Esophagus squamous epithelium (tissue), 5 donors: Measurements from ENCODE around the gene SMIM38. TPM values are rescaled to one million over a fixed set of nuclear protein-coding genes. Genes with fewer than 3 reads are reported as not detected.

ENCODE experiments used
- DNase-seq: peaks from one replicate; lab custom pipeline; 2025; lab: John Stamatoyannopoulos, UW
- H3K27ac ChIP-seq, 4 donors: fragments of 200-600 bp; sonication (generic); one replicate each; pipeline ENCODE4 v1.5.1; 2016 to 2019; ENCODE audit warnings: mild to moderate bottlenecking in 1 of 4
- H3K27me3 ChIP-seq, 4 donors: fragments of 200-600 bp; sonication (generic); 1 replicate in 3 of 4; 2 replicates in 1 of 4; pipeline versions ENCODE4 v1.5.1 to v1.6.0; 2017 to 2021; ENCODE audit warnings: antibody characterized with exemption in 1 of 4
- H3K36me3 ChIP-seq, 3 donors: fragments of 200-600 bp; sonication (generic); one replicate each; pipeline ENCODE4 v1.5.1; 2016 to 2019
- H3K4me1 ChIP-seq, 3 donors: fragments of 200-600 bp; sonication (generic); one replicate each; pipeline ENCODE4 v1.5.1; 2017 to 2019
- H3K4me3 ChIP-seq, 4 donors: fragments of 200-600 bp; sonication (generic); 1 replicate in 3 of 4; 2 replicates in 1 of 4; pipeline ENCODE4 v1.5.1; 2016 to 2019; ENCODE audit warnings: mild to moderate bottlenecking in 2 of 4, moderate library complexity in 1 of 4
- H3K9me3 ChIP-seq, 3 donors: fragments of 200-600 bp; sonication (generic); one replicate each; pipeline ENCODE4 v1.5.1; 2016 to 2019
- POLR2A ChIP-seq, 4 donors: fragments of 450-650 bp; IDR thresholded peaks; one replicate each; pipeline ENCODE4 v1.6.1; 2017; ENCODE audit warnings: antibody characterized with exemption in 4 of 4, mild to moderate bottlenecking in 4 of 4, moderate library complexity in 3 of 4
- whole genome bisulfite sequencing, 2 donors: methylation state at CpG; one replicate each; pipeline ENCODE4 v1.1.5; 2018; 5-methylcytosine and 5-hydroxymethylcytosine counted together
- intact Hi-C: fragments of 100-400 bp; cut with DNase I; formaldehyde crosslinking; loops from one replicate; pipeline ENCODE4 v1.15.0; 2022
- total RNA-seq, 4 donors: library from RNA; depleted of rRNA; stranded (reverse); fragments of >200 nt; gene quantifications; one replicate each; pipeline ENCODE4 v1.1.0, GENCODE V29; 2016
- TF ChIP-seq, protein P1 (sequence below), 6 experiments: fragments of 450-650 bp in 4 of 6; fragments of 200-600 bp in 2 of 6; sonication (generic) in 2 of 6; IDR thresholded peaks; one replicate each; pipeline ENCODE4 v1.5.1; 2016 to 2019; ENCODE audit warnings: antibody characterized with exemption in 6 of 6, mild to moderate bottlenecking in 4 of 6, moderate library complexity in 4 of 6
- donor health status: DM: yes; HTN: yes; CAD: no.

The SMIM38 gene
- total RNA-seq, 4 donors from 2014 or later, result 0.15 to 0.19 TPM; not detected in 2

DNA sequence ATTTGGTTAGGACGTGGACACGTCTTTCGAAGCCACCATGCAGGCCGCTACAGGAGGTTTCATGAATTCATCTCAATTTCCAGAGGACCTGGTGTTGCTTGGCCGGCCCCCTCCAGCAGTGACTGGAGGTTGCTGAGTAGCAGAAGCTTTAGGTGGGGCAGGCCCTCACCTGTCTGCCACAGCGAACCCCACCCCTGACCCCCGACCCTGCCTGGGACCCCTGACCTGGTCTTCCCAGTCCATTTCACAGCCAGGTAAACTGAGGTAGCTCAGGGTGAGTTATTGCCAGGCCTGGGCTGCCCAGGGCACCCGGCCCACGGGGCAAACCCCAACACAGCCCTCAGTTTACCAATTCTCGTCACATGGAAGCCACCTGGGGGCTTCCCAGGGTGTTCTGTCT lies 39.1 kb upstream of the SMIM38 start:
- H3K9me3 ChIP-seq, result peaks cover 0 to 7% (median 0%) of the 10 kb centered on the region in 3 donors
- no peak for DNase-seq
- H3K36me3 ChIP-seq, result no peaks in the 10 kb centered on the region
- intact Hi-C loops, result no loop called here
- H3K27ac ChIP-seq, result no peak overlapping the region
- whole genome bisulfite sequencing, 2 donors, result 94% methylated on average over 3 of the region's 10 CpGs; no CpG with 5 or more reads in 1 of the 2 donors
- H3K4me3 ChIP-seq, result no peak overlapping the region
- TF ChIP-seq, protein P1, sequence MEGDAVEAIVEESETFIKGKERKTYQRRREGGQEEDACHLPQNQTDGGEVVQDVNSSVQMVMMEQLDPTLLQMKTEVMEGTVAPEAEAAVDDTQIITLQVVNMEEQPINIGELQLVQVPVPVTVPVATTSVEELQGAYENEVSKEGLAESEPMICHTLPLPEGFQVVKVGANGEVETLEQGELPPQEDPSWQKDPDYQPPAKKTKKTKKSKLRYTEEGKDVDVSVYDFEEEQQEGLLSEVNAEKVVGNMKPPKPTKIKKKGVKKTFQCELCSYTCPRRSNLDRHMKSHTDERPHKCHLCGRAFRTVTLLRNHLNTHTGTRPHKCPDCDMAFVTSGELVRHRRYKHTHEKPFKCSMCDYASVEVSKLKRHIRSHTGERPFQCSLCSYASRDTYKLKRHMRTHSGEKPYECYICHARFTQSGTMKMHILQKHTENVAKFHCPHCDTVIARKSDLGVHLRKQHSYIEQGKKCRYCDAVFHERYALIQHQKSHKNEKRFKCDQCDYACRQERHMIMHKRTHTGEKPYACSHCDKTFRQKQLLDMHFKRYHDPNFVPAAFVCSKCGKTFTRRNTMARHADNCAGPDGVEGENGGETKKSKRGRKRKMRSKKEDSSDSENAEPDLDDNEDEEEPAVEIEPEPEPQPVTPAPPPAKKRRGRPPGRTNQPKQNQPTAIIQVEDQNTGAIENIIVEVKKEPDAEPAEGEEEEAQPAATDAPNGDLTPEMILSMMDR (IDR thresholded peaks at IDR 0.05), result no peak
- TF ChIP-seq POLR2A (IDR thresholded peaks at IDR 0.05), result no peak
- H3K4me1 ChIP-seq, result peaks cover 3 to 24% (median 7%) of the 10 kb centered on the region in 3 donors
- H3K27me3 ChIP-seq, result no peaks in the 10 kb centered on the region

DNA sequence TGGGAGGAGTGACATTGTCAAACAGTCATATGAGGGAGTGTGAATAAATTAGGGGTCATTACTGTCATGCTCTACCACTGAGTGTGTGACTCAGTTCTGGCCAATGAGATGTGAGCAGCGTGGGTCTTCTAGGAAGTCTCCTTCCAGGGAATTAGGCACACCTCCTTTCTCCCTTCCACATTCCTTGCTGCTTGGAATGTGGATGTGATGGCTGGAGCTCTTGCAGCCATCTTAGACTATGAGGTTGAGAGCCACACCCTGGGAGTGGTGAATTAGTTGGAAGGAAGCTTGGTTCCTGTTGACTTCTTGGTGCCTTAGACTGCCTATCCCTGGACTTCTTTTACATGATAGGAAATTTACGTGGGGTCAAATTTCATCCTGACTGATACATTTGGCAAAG lies 36.5 kb upstream of the SMIM38 start:
- Histone ChIP-seq H3K4me3 (no peak overlapping the region), H3K9me3 (peaks cover 0 to 7% (median 0%) of the 10 kb centered on the region in 3 donors), H3K36me3 (no peaks in the 10 kb centered on the region), H3K27ac (no peak overlapping the region), H3K27me3 (no peaks in the 10 kb centered on the region), H3K4me1 (peaks cover 20 to 49% (median 31%) of the 10 kb centered on the region in 3 donors)
- intact Hi-C loops, result no loop called here
- no peak for DNase-seq
- TF ChIP-seq, protein P1 (IDR thresholded peaks at IDR 0.05), result no peak
- TF ChIP-seq POLR2A (IDR thresholded peaks at IDR 0.05), result no peak
- 87 to 100% methylated on average over 1 to 2 of the region's 2 CpGs for WGBS, 2 donors

DNA sequence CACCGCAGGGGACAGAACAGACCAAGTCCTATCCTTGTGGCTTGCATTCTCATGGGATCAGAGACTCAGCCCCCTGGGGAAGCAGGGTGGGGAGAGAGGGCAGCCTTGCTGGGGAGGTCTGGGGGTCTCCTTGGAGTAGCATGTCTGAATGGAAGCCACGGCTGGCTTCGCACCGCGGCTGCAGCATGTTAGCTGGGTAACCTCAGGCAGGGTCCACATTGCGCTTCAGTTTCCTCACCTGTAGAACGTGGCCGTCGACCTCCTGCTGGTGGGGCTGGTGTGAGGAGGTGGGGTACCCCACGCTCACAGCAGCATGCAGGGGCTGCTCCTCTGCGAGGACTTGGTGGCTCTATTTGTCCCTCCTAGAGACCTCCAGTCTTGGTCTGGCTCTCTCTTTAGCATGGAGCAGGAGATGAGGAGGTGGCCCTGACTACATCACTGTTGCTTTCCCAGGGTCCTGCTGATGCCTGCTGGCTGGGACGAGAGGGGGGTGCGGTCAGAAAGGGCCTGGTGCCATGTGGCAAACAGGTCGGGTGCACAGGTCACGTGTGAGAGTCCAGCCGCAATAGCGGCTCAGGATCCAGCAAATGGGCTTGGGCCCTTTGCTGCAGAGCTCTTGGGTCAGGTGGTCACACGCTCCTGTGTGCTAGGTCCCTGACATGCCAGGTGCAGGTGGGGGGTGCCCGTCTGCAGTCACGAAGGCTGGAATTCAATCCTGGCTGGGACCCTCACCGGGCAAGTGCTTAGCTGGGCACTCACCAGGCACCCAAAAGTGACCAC lies 35.4 kb upstream of the SMIM38 start:
- WGBS, 2 donors, result 88 to 96% methylated on average over 3 to 9 of the region's 21 CpGs

DNA sequence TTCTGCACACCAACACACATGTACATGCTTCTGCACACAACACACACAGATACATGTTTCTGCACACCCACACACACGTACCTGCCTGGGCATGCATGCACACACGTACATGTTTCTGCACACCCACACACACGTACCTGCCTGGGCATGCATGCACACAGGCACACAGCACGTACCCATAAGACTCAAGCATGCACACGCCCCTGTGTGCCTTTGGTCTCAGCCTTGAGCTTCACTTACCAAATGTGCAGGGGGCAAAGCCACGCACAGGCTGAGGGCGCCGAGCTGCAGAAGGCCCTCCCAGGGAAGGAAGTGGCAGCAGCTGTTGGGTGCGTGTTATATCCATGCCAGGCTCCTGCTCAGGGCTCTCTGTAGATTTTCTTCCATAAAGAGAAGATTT lies 34.7 kb upstream of the SMIM38 start:
- H3K27ac ChIP-seq, result peak overlapping the region in 3 of 4 donors; percentile 21 to 88 (median 83)
- intact Hi-C loops, result no loop called here
- H3K4me1 ChIP-seq, result peaks cover 20 to 42% (median 24%) of the 10 kb centered on the region in 3 donors
- H3K27me3 ChIP-seq, result no peaks in the 10 kb centered on the region
- TF ChIP-seq POLR2A (IDR thresholded peaks at IDR 0.05), result no peak
- TF ChIP-seq, protein P1 (IDR thresholded peaks at IDR 0.05), result no peak
- no peak overlapping the region for H3K4me3 ChIP-seq
- no peak for DNase-seq
- peaks cover 0 to 7% (median 0%) of the 10 kb centered on the region in 3 donors for H3K9me3 ChIP-seq
- H3K36me3 ChIP-seq, result no peaks in the 10 kb centered on the region
- 17 to 35% methylated on average over 5 to 8 of the region's 9 CpGs for WGBS, 2 donors

More for the DNA sequence above, 35.4 kb upstream of the SMIM38 start:
- Histone ChIP-seq H3K27me3 (no peaks in the 10 kb centered on the region), H3K27ac (no peak overlapping the region), H3K4me3 (no peak overlapping the region), H3K9me3 (peaks cover 0 to 7% (median 0%) of the 10 kb centered on the region in 3 donors), H3K36me3 (no peaks in the 10 kb centered on the region), H3K4me1 (peaks cover 20 to 49% (median 31%) of the 10 kb centered on the region in 3 donors)
- intact Hi-C loops, result no loop called here
- DNase-seq, result no peak
- TF ChIP-seq POLR2A (IDR thresholded peaks at IDR 0.05), result no peak
- TF ChIP-seq, protein P1 (IDR thresholded peaks at IDR 0.05), result no peak

DNA sequence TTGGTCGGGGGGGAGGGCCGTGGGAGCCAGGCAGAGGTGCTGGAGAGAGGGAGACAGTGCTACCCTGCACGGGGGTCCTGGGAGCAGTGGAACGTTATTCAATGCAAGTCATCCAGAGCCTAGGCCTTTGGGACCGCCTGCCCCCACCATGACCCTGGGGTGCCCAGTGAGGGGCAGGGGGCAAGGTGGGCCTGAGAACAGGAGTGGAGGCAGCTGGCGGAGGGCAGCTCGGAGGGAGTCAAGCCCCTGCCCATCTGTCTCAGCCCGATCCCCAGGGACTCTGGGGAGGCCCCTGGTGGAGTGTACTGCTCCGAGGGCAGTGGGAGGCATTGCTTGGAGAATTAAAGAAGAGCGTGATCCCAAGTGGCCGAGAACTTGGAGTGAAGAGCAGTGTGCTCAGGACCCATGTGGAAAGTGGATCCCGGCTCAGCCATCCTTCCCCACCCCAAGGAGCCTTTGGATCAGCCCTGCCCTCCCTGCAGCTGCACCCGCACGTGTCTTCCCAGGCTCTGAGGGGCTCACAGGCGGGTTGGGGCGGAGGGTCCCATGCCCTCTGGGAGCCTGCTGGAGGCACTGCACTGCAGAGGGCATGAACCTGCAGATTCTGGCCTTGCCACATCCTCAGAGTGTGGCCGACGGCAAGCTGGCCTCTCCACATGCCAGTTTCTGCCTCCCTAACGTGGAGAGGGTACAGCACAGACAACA lies 34.0 kb upstream of the SMIM38 start:
- no peak for DNase-seq
- WGBS, 2 donors, result 88 to 90% methylated on average over 5 to 9 of the region's 19 CpGs
- H3K9me3 ChIP-seq, result peaks cover 0 to 7% (median 0%) of the 10 kb centered on the region in 3 donors
- H3K36me3 ChIP-seq, result no peaks in the 10 kb centered on the region
- H3K27me3 ChIP-seq, result no peaks in the 10 kb centered on the region
- no peak for TF ChIP-seq POLR2A (IDR thresholded peaks at IDR 0.05)
- TF ChIP-seq, protein P1 (IDR thresholded peaks at IDR 0.05), result no peak
- intact Hi-C loops, result no loop called here
- H3K4me3 ChIP-seq, result no peak overlapping the region
- peak overlapping the region; percentile 79 to 88 (median 84) for H3K27ac ChIP-seq
- H3K4me1 ChIP-seq, result peaks cover 20 to 40% (median 24%) of the 10 kb centered on the region in 3 donors
